AG04449 (cell line): Measurements from ENCODE around the gene SCN3A.

Experiments used
- CTCF ChIA-PET: fragments of 350-600 bp; formaldehyde crosslinking; extraction: SDS; loops from one replicate; lab custom pipeline; 2021; ENCODE audit warnings: antibody characterized with exemption; lab: Yijun Ruan, JAX
- POLR2A ChIA-PET: fragments of 400-600, 350-600 bp; formaldehyde crosslinking; extraction: SDS; loops from one replicate; lab custom pipeline; 2020; ENCODE audit warnings: antibody characterized with exemption, inconsistent platforms; lab: Yijun Ruan, JAX
- DNase-seq: peaks from one replicate; pipeline ENCODE4 v3.0.0-alpha.2; 2010; ENCODE audit warnings: low read depth, low spot score
- H3K4me3 ChIP-seq: 2 replicates; pipeline ENCODE4 v1.5.1; 2011; ENCODE audit warnings: low read depth, mild to moderate bottlenecking, control low read depth, low read length
- TF ChIP-seq, protein P1 (sequence below): IDR thresholded peaks from one replicate; pipeline ENCODE4 v1.5.1; 2011; ENCODE audit warnings: mild to moderate bottlenecking, moderate library complexity, low read length, control low read depth, inconsistent platforms; ENCODE audit not compliant: insufficient read depth; ENCODE audit errors: missing control alignments

SCN3A gene

GRCh38 chr2:165067643-165068486 lies 136.0 kb downstream of the SCN3A start:
- POLR2A ChIA-PET = no interaction called here
- CTCF ChIA-PET = no interaction called here
- no peak overlapping the region for H3K4me3 ChIP-seq
- no peak for DNase-seq
- TF ChIP-seq, protein P1, sequence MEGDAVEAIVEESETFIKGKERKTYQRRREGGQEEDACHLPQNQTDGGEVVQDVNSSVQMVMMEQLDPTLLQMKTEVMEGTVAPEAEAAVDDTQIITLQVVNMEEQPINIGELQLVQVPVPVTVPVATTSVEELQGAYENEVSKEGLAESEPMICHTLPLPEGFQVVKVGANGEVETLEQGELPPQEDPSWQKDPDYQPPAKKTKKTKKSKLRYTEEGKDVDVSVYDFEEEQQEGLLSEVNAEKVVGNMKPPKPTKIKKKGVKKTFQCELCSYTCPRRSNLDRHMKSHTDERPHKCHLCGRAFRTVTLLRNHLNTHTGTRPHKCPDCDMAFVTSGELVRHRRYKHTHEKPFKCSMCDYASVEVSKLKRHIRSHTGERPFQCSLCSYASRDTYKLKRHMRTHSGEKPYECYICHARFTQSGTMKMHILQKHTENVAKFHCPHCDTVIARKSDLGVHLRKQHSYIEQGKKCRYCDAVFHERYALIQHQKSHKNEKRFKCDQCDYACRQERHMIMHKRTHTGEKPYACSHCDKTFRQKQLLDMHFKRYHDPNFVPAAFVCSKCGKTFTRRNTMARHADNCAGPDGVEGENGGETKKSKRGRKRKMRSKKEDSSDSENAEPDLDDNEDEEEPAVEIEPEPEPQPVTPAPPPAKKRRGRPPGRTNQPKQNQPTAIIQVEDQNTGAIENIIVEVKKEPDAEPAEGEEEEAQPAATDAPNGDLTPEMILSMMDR = no peak

DNA sequence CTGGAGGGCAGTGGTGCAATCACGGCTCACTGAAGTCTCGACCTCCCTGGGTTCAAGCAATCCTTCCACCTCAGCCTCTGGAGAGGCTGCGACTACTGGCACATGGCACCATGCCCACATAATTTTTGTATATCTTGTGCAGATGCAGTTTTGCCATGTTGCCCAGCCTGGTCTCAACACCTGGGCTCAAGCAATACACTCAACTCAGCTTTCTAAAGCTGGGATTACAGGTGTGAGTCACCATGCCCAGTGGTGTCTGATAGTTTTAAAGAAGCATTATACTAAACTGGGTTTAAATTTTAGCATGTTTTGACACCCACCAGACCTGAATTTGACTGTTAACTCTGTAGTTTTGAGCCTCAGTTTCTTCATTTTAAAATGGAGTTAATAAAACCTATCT lies 139.1 kb downstream of the SCN3A start:
- no peak for DNase-seq

DNA sequence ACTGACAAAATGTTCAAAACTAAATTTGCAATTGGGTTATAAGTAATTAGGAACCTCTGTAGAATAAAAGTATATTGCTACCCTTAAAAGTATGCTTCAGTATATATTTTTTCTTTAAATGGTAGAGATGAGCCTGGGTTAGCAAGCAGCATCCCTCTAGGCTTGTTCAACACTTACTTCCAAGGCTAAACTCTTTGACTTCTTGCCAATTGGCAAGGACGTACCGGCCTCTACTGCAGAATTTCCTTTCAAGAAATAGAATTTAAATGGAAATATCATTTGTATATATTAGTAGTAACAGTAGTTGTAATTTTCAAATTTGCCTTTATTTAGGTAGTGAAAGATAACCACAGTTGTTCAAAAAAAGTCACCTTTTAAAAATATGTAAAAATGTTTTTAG lies 143.4 kb downstream of the SCN3A start:
- POLR2A ChIA-PET = no interaction called here
- CTCF ChIA-PET = no interaction called here
- DNase-seq = no peak

More for the DNA sequence above, 139.1 kb downstream of the SCN3A start:
- CTCF ChIA-PET = no interaction called here
- POLR2A ChIA-PET = no interaction called here
- H3K4me3 ChIP-seq = no peak overlapping the region
- TF ChIP-seq, protein P1 = no peak

DNA sequence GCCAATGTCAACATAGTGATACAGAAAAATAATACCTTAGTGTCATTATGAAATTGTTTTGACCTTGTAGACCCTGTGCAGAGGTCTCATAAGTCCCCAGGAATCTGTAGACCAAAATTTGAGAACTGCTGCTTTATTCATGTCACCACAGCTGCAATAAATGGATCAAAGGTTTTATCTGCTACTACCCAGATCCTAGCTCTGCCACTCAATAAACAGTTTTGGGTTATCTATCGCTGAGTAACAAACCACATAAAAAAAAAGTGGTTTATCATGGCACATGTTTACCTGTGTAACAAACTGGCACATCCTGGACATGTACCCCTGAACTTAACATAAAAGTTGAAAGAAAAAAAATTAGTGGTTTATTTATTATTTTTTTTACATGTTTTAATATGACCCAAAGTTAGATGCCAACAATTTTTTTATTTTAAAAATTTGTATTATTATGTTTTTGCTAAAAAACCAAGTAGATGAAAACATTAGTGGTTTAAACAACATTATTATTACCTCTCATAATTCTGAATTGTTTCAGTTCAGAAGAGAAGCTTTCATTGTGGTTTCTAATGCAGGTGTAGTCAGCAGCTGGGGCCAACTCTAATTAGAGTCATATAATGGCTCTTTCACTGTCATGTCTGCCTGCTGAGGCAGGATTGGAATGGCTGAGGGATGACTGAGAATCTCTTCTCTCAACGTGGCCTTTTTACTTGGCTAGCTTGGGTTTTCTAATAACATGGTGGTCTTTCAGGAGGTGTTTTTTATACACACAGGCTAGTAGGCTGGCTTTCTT lies 145.2 kb downstream of the SCN3A start:
- POLR2A ChIA-PET = no interaction called here
- DNase-seq = no peak
- CTCF ChIA-PET = interaction anchor here (1.0 kb wide), 1 partner anchor 44 kb away, joined by 4 read pairs; no protein-coding TSS in a partner anchor
- TF ChIP-seq, protein P1 = no peak
- no peak overlapping the region for H3K4me3 ChIP-seq

More for the DNA sequence above, 143.4 kb downstream of the SCN3A start:
- TF ChIP-seq, protein P1 = no peak
- no peak overlapping the region for H3K4me3 ChIP-seq

- ChIA-PET CTCF (no interaction called here), POLR2A (no interaction called here)
- TF ChIP-seq, protein P1 = no peak
- no peak for DNase-seq
- H3K4me3 ChIP-seq = no peak overlapping the region
These were observed 145.9 kb downstream of the SCN3A start for GRCh38 chr2:165057931-165058330.

- CTCF ChIA-PET = no interaction called here
- POLR2A ChIA-PET = no interaction called here
- H3K4me3 ChIP-seq = no peak overlapping the region
- TF ChIP-seq, protein P1 = no peak
- no peak for DNase-seq
These were observed 146.5 kb downstream of the SCN3A start for GRCh38 chr2:165057308-165057707.
